ENCODE measurements around the gene VPS33B. TPM values are rescaled to one million over a fixed set of nuclear protein-coding genes. Genes with fewer than 3 reads are reported as not detected.

VPS33B gene
- total RNA-seq (2021) = 16.3 and 21.1 TPM in 2 replicates
- long read RNA-seq, transcript VPS33B-201 (23 exons, 2,767 nt) = major isoform, 143 of 174 reads
- long read RNA-seq, partial matches to known transcripts = 2 of 174 reads
- long read RNA-seq, other reads (novel, unspliced or antisense) = 27 of 174 reads

- Histone ChIP-seq H2BK15ac (ENCODE audit: low read depth, low read length) (no peak within 1 kb of the TSS), H3T11ph (ENCODE audit: low read length) (no peak within 1 kb of the TSS), H4K8ac (replicated peaks; ENCODE audit: insufficient read length, low read depth, low read length) (no peak within 1 kb of the TSS), H2BK12ac (ENCODE audit: insufficient read length, low read depth, low read length) (no peak within 1 kb of the TSS), H4K91ac (ENCODE audit: insufficient read length, low read depth, low read length) (no peak within 1 kb of the TSS), H3K27me3 (ENCODE audit: insufficient read depth, low read length) (no peaks in the 10 kb centered on the region), H2AK5ac (ENCODE audit: insufficient read length, low read length) (no peak within 1 kb of the TSS), H3K18ac (ENCODE audit: insufficient read length, low read depth, low read length) (no peak within 1 kb of the TSS), H3K4ac (ENCODE audit: low read depth, low read length) (no peak within 1 kb of the TSS), H2BK120ac (ENCODE audit: low read depth, low read length, poor library complexity, severe bottlenecking) (no peak within 1 kb of the TSS), H3K79me1 (ENCODE audit: insufficient read depth, low read depth, low read length, poor library complexity, severe bottlenecking) (no peaks in the 10 kb centered on the region), H2BK20ac (ENCODE audit: low read depth, low read length, poor library complexity, severe bottlenecking) (no peak within 1 kb of the TSS), H3K56ac (ENCODE audit: insufficient read length, low read depth, low read length) (no peak within 1 kb of the TSS), H3K4me2 (ENCODE audit: insufficient read depth, insufficient read length, low read length) (peak within 1 kb of the TSS; percentile 96), H3K14ac (ENCODE audit: insufficient read depth, low read length) (peak within 1 kb of the TSS; percentile 50; the same call in 1 of the 2 replicates), H4K20me1 (ENCODE audit: control insufficient read depth, insufficient read depth, insufficient read length) (no peaks in the 10 kb centered on the region), H3K9ac (ENCODE audit: extremely low read depth, insufficient read length, low read length) (peak within 1 kb of the TSS; percentile 77), H3K27ac (ENCODE audit: insufficient read length, low read depth, low read length) (no peak within 1 kb of the TSS), H3K9me3 (ENCODE audit: control insufficient read depth, low read depth, low read length) (no peaks in the 10 kb centered on the region), H4K5ac (ENCODE audit: insufficient read length, low read depth, low read length) (no peak within 1 kb of the TSS), H3K23ac (ENCODE audit: insufficient read length, low read depth, low read length) (no peak within 1 kb of the TSS), H3K4me1 (ENCODE audit: insufficient read depth, low read length) (peaks cover 6% of the 10 kb centered on the region; the same call in 1 of the 2 replicates), H3K23me2 (ENCODE audit: insufficient read length, low read depth, low read length, poor library complexity, severe bottlenecking) (peaks cover 11% of the 10 kb centered on the region), H2AFZ (ENCODE audit: low read length) (peak within 1 kb of the TSS; percentile 7), H2BK5ac (ENCODE audit: insufficient read length, low read length) (no peak within 1 kb of the TSS), H3K79me2 (ENCODE audit: insufficient read depth, low read length) (no peaks in the 10 kb centered on the region; the same call in 1 of the 2 replicates)
- Mint-ChIP-seq H3K4me3 (peak within 1 kb of the TSS; percentile 93 to 96), H3K27ac (peak within 1 kb of the TSS; percentile 84 to 95 (median 95); a peak in 5 of 7 replicates), H3K9me3 (no peaks in the 10 kb centered on the region), H3K36me3 (ENCODE audit: insufficient read depth in 1 of 3, low read depth in 3 of 3) (peaks cover 0 to 3% (median 3%) of the 10 kb centered on the region in 3 experiments; a peak in 1 of 7 replicates), H3K27me3 (ENCODE audit: low read depth) (no peaks in the 10 kb centered on the region), H3K4me1 (peaks cover 16% of the 10 kb centered on the region in 2 experiments)
- no CpG with 5 or more reads among the region's 48 CpGs for WGBS (ENCODE audit: extremely low coverage, insufficient read length, low lambda C conversion rate)
- TF ChIP-seq, protein P1, sequence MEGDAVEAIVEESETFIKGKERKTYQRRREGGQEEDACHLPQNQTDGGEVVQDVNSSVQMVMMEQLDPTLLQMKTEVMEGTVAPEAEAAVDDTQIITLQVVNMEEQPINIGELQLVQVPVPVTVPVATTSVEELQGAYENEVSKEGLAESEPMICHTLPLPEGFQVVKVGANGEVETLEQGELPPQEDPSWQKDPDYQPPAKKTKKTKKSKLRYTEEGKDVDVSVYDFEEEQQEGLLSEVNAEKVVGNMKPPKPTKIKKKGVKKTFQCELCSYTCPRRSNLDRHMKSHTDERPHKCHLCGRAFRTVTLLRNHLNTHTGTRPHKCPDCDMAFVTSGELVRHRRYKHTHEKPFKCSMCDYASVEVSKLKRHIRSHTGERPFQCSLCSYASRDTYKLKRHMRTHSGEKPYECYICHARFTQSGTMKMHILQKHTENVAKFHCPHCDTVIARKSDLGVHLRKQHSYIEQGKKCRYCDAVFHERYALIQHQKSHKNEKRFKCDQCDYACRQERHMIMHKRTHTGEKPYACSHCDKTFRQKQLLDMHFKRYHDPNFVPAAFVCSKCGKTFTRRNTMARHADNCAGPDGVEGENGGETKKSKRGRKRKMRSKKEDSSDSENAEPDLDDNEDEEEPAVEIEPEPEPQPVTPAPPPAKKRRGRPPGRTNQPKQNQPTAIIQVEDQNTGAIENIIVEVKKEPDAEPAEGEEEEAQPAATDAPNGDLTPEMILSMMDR (conservative IDR thresholded peaks at IDR 0.05) = no peak
- peak; percentile 92 for DNase-seq
Measured at GRCh38 chr15:91022075-91022831, at the start of gene VPS33B. VPS33B (minus strand) TSS chr15:91022594; CDS start chr15:91022249, 345 bp downstream.

Data from H9 (cell line).